ENCODE data around the gene DAPK2.

DAPK2 gene

GRCh38 chr15:63874616-63875015, 171.7 kb downstream of the DAPK2 start:
- DNase-seq (ENCODE audit: low read depth): no peak
- TF ChIP-seq CTCF (IDR thresholded peaks at IDR 0.05; ENCODE audit: low read length, missing control alignments): no peak
- H3K4me3 ChIP-seq (replicated peaks; ENCODE audit: low read depth, low read length): no peak overlapping the region

GRCh38 chr15:63872759-63873510, 173.3 kb downstream of the DAPK2 start:
- no peak for TF ChIP-seq CTCF (IDR thresholded peaks at IDR 0.05; ENCODE audit: low read length, missing control alignments)
- H3K4me3 ChIP-seq (replicated peaks; ENCODE audit: low read depth, low read length): no peak overlapping the region
- DNase-seq (ENCODE audit: low read depth): peak; percentile 41

- no peak overlapping the region for H3K4me3 ChIP-seq (replicated peaks; ENCODE audit: low read depth, low read length)
- TF ChIP-seq CTCF (IDR thresholded peaks at IDR 0.05; ENCODE audit: low read length, missing control alignments): no peak
- DNase-seq (ENCODE audit: low read depth): peak; percentile 89
Measured at GRCh38 chr15:63870487-63871209, 175.6 kb downstream of the DAPK2 start.

GRCh38 chr15:63870043-63870394, 176.3 kb downstream of the DAPK2 start:
- no peak overlapping the region for H3K4me3 ChIP-seq (replicated peaks; ENCODE audit: low read depth, low read length)
- no peak for DNase-seq (ENCODE audit: low read depth)
- TF ChIP-seq CTCF (IDR thresholded peaks at IDR 0.05; ENCODE audit: low read length, missing control alignments): no peak

GRCh38 chr15:63869371-63870042, 176.8 kb downstream of the DAPK2 start:
- TF ChIP-seq CTCF (IDR thresholded peaks at IDR 0.05; ENCODE audit: low read length, missing control alignments): no peak
- DNase-seq (ENCODE audit: low read depth): no peak
- no peak overlapping the region for H3K4me3 ChIP-seq (replicated peaks; ENCODE audit: low read depth, low read length)

GRCh38 chr15:63864186-63864585, 182.1 kb downstream of the DAPK2 start:
- no peak for DNase-seq (ENCODE audit: low read depth)
- H3K4me3 ChIP-seq (replicated peaks; ENCODE audit: low read depth, low read length): no peak overlapping the region
- no peak for TF ChIP-seq CTCF (IDR thresholded peaks at IDR 0.05; ENCODE audit: low read length, missing control alignments)
